Parathyroid adenoma (tissue), 2 donors: ENCODE results near the gene GTF2A1L.

ENCODE experiments used
- H2AFZ ChIP-seq: fragments of 300-600 bp; sonication (generic); one replicate; pipeline ENCODE4 v1.7.0; 2017; ENCODE audit warnings: antibody characterized with exemption, mild to moderate bottlenecking
- H3K27ac ChIP-seq: fragments of 300-600 bp; sonication (generic); one replicate; pipeline ENCODE4 v1.7.0; 2017
- H3K27me3 ChIP-seq: fragments of 300-600 bp; sonication (generic); one replicate; pipeline ENCODE4 v1.7.0; 2017; ENCODE audit warnings: low read length; ENCODE audit not compliant: control insufficient read depth, insufficient read depth
- H3K36me3 ChIP-seq: fragments of 300-600 bp; sonication (generic); one replicate; pipeline ENCODE4 v1.7.0; 2017; ENCODE audit warnings: low read length; ENCODE audit not compliant: control insufficient read depth, insufficient read depth
- H3K4me1 ChIP-seq: fragments of 300-600 bp; sonication (generic); one replicate; pipeline ENCODE4 v1.7.0; 2017; ENCODE audit warnings: control low read depth
- H3K4me2 ChIP-seq: fragments of 300-600 bp; sonication (generic); one replicate; pipeline ENCODE4 v1.7.0; 2017; ENCODE audit warnings: low read length
- H3K4me3 ChIP-seq: fragments of 300-600 bp; sonication (generic); one replicate; pipeline ENCODE4 v1.7.0; 2017; ENCODE audit warnings: low read depth, low read length
- H3K79me2 ChIP-seq: fragments of 300-600 bp; sonication (generic); one replicate; pipeline ENCODE4 v1.7.0; 2017; ENCODE audit warnings: control low read depth
- H3K9ac ChIP-seq: fragments of 300-600 bp; sonication (generic); one replicate; pipeline ENCODE4 v1.7.0; 2017; ENCODE audit warnings: mild to moderate bottlenecking
- H3K9me3 ChIP-seq: fragments of 300-600 bp; sonication (generic); one replicate; pipeline ENCODE4 v1.7.0; 2017; ENCODE audit warnings: low read length; ENCODE audit not compliant: control insufficient read depth
- CTCF ChIP-seq: fragments of 300-600 bp; sonication (generic); IDR thresholded peaks from one replicate; pipeline ENCODE4 v1.7.0; 2017; ENCODE audit warnings: antibody characterized with exemption, mild to moderate bottlenecking
- donor health status: primary hyperparathyroidism.

GTF2A1L gene

GRCh38 chr2:48597492-48597891, 20.2 kb upstream of the GTF2A1L start:
- Histone ChIP-seq H3K4me2 (no peak overlapping the region), H2AFZ (no peak overlapping the region), H3K4me3 (no peak overlapping the region), H3K27ac (no peak overlapping the region), H3K4me1 (no peaks in the 10 kb centered on the region), H3K36me3 (no peaks in the 10 kb centered on the region), H3K9ac (no peak overlapping the region), H3K9me3 (no peaks in the 10 kb centered on the region), H3K27me3 (no peaks in the 10 kb centered on the region), H3K79me2 (no peaks in the 10 kb centered on the region)
- no peak for TF ChIP-seq CTCF

DNA sequence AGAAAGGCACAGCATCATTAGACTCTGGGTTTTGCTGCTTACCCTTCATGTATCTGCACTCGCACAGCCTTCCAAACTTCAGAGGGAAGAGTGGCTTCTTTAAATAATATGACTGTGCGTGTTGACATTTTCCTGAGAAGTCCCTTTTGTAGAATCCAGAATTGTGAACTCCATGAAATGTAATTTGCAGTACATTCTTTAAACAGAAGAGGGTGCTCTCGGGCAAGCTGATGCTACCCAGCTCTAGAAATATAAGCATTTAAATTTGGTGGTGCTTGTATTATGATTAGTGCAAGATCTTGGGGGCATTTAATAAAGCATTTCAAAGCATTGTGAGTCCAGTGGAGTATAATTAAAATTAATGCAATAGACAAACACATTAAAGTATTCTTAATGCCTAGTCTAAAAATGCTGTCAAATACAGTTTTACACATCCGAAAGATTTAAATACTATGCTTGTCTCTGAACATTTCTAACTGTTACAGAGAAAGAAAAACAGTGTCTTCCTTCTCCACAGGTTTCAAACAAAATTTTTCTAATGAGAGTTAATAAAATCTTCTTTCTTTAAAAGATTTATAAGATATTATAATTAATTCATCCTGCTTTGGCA, 17.3 kb upstream of the GTF2A1L start:
- Histone ChIP-seq H2AFZ (no peak overlapping the region), H3K4me3 (no peak overlapping the region), H3K27me3 (no peaks in the 10 kb centered on the region), H3K9ac (no peak overlapping the region), H3K27ac (no peak overlapping the region), H3K36me3 (no peaks in the 10 kb centered on the region), H3K4me2 (no peak overlapping the region), H3K79me2 (no peaks in the 10 kb centered on the region), H3K9me3 (no peaks in the 10 kb centered on the region), H3K4me1 (no peaks in the 10 kb centered on the region)
- TF ChIP-seq CTCF, result peak; percentile 75

DNA sequence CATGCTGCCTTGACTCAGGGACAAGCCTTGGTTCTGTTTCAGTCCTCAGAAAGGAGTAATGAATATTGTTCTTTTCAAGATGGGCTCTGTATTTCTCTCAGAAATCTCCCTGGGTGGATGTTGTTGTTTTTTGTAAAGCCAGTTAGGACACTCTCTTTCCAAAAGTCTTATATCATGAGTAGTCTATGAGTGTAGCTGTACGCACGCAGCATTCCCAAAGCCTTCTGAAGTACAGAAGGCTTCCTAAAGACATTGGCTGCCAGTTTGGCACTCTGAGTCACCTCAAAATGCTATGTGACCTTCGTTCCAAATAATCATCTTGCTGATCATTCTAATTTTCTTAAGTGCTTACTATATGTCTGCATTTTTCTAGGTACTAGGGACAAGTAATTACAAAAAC, 16.7 kb upstream of the GTF2A1L start:
- no peak overlapping the region for H3K9ac ChIP-seq
- H3K27ac ChIP-seq, result no peak overlapping the region
- H3K79me2 ChIP-seq, result no peaks in the 10 kb centered on the region
- no peaks in the 10 kb centered on the region for H3K27me3 ChIP-seq
- no peak overlapping the region for H3K4me3 ChIP-seq
- no peaks in the 10 kb centered on the region for H3K9me3 ChIP-seq
- H3K4me2 ChIP-seq, result no peak overlapping the region
- no peak overlapping the region for H2AFZ ChIP-seq
- H3K4me1 ChIP-seq, result no peaks in the 10 kb centered on the region
- no peaks in the 10 kb centered on the region for H3K36me3 ChIP-seq
- TF ChIP-seq CTCF, result no peak

DNA sequence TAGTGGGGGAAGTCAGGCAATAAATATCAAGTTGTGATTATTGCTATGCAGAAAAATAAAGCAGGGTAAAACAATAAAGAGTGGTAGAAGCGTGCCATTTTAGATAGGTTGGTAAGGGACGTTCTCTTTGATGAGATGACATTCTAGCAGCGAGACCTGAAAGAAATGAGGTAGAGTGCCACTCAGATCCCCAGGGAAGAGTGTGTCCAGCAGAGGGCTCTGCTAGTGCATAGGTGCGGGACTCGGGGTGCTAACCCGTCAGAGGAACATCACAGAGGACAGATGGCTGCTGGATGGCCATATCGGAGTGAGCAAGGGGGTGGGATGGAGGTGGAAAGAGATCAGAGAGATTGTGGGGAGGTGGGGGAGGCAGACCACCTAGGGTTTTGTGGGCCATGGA, 16.3 kb upstream of the GTF2A1L start:
- H3K9me3 ChIP-seq, result no peaks in the 10 kb centered on the region
- no peaks in the 10 kb centered on the region for H3K79me2 ChIP-seq
- H3K9ac ChIP-seq, result no peak overlapping the region
- no peaks in the 10 kb centered on the region for H3K36me3 ChIP-seq
- H3K4me1 ChIP-seq, result no peaks in the 10 kb centered on the region
- no peak overlapping the region for H3K4me3 ChIP-seq
- H2AFZ ChIP-seq, result no peak overlapping the region
- TF ChIP-seq CTCF, result no peak
- no peak overlapping the region for H3K4me2 ChIP-seq
- no peak overlapping the region for H3K27ac ChIP-seq
- no peaks in the 10 kb centered on the region for H3K27me3 ChIP-seq

DNA sequence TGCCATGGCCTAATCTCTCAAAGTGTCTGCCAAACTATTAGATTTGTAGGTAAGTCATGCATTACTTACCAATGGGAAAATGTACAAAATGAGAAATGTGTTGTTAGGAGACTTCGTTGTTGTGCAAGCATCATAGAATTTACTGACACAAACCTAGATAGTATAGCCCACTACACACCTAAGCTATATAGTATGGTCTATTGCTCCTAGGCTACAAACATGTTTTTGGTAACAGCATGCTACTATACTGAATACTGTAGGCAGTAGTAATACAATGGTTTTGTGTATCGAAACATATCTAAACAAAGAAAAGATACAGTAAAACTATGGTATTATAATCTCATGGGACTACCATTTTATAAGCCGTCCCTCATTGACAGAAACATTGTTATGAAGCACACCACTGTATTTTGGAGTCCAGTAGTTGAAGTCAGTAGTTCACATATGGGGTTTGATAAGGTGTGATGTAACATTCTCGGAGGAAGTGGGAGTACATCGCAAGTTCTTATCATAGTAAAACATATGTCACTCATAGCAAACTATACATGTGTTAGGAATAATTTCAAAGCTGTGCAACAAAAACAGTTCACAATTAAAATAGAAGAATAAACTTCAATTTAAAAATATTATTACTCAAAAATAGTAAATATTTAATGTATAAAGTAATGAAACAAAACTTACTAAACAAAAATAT, 12.0 kb upstream of the GTF2A1L start:
- Histone ChIP-seq H3K27ac (no peak overlapping the region), H3K4me3 (no peak overlapping the region), H3K9me3 (no peaks in the 10 kb centered on the region), H3K4me2 (no peak overlapping the region), H3K4me1 (no peaks in the 10 kb centered on the region), H3K36me3 (no peaks in the 10 kb centered on the region), H2AFZ (no peak overlapping the region), H3K79me2 (no peaks in the 10 kb centered on the region), H3K27me3 (no peaks in the 10 kb centered on the region), H3K9ac (no peak overlapping the region)
- no peak for TF ChIP-seq CTCF
